ENCODE results near the gene GYS1.
A peak's percentile ranks its signal among the peaks of the same experiment; 100 is the strongest.
"Not testable (repeated sequence)": the region's sequence is repeated elsewhere in the genome, so short reads cannot be mapped to it uniquely, and the experiment has no call there.

GYS1 gene

GRCh38 chr19:48993175-48994034 is at the start of gene GYS1, which contains the start of gene RUVBL2:
Gene GYS1 (minus strand): TSS chr19:48993309. CDS start chr19:48993112, 197 bp downstream.
Gene RUVBL2 (plus strand): TSS chr19:48993887. CDS start chr19:48993912, 25 bp downstream.
- DNase-seq (ENCODE audit: low spot score): peak; percentile 100

GRCh38 chr19:49042666-49043065 is 49.6 kb upstream of the GYS1 start:
- DNase-seq (ENCODE audit: low spot score): not testable (repeated sequence)

DNA sequence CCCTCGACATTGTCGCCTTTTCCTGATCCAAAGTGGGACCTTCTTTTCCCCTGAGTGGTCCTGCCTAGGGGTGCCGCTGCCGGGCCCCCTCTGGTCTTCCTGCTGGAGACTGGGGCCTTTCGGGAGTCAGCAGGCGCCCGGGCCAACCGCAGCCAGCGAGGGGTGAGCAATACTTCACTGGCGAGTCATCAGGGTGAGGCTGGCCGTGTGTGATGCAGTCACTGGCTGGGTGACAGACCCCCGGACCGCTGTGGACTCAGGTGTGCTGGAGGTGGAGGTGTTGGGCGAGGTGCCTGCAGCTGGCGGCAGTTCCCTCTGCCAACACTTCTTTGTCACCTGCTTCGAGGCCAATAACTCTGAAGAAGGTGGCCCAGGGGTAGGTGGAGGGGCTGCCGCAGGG is 49.1 kb upstream of the GYS1 start:
- peak; percentile 37 for DNase-seq (ENCODE audit: low spot score)

DNA sequence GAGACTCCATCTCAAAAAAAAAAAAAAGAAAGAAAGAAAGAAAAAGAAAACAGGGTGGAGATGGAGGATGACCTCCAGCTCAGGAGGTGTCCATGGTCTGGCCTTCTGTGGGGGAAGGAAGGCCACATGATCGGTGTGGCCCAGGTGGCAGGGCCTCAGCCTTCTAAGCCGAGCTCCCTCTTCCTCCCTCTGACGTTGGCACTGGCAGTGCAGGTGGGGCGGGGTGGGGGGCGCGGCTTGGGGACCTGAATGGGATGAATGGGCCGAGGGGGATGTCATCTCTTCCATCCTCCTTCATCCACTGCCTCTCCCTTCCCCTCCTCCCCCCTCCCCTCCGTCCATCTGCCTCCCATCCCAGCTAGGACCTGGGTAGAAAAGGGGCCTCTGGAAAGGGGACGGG is 46.6 kb upstream of the GYS1 start:
- DNase-seq (ENCODE audit: low spot score): not testable (repeated sequence)

DNA sequence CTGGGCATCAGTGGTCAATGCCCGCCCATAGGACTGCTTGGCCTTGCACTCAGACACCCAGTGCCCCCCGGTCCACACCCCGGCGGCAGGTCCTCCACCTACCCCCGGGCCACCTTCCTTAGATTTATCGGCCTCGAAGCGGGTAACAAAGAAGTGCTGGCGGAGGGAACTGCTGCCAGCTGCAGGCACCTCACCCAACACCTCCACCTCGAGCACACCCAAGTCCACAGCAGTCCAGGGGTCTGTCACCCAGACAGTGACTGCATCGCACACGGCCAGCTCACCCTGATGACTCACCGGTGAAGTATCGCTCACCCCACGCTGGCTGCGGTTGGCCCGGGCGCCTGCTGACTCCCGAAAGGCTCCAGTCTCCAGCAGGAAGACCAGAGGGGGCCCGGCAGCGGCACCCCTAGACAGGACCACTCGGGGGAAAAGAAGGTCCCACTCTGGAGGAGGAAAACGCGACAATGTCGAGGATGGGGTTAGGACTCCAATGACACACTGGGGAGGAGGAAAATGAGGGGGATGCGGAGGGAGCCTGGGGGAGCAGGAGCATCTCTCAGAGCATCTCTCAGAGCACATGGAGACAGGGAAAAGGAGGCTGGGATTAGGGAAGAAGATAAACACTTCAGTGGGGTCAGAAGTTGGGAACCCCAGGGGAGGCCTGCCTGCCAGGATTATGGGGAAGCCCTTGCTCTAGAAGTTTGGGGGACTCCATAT is 45.6 kb upstream of the GYS1 start:
- peak; percentile 78 for DNase-seq (ENCODE audit: low spot score)

- DNase-seq (ENCODE audit: low spot score): not testable (repeated sequence)
Observed at GRCh38 chr19:49038111-49038510, 45.0 kb upstream of the GYS1 start.

GRCh38 chr19:49036815-49037214 is 43.7 kb upstream of the GYS1 start, which contains the start of gene CGB1:
Gene CGB1 (minus strand): TSS chr19:49036895. CDS start chr19:49036711, 184 bp downstream.
- DNase-seq (ENCODE audit: low spot score): not testable (repeated sequence)

DNA sequence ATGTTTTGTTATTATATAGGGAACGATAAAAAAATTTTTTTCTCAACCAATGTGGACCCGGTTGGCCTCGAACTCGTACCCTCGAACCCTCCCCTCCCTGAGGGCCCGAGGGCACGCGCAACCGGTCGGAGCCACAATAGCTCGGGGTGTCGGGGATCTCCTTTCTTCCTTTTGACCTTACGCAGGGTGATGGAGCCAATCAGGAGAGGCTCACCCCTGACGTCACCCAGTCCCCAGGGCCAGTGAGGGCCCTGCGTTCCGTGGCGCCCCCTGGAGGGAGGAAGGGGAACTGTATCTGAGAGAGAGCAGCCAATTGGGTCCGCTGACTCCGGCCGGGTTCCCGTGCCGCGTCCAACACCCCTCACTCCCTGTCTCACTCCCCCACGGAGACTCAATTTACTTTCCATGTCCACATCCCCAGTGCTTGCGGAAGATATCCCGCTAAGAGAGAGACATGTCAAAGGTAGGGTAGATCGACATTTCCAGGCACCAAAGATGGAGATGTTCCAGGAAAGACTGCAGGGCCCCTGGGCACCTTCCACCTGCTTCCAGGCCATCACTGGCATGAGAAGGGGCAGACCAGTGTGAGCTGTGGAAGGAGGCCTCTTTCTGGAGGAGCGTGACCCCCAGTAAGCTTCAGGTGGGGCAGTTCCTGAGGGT is 38.7 kb upstream of the GYS1 start, which contains the start of gene CGB2:
Gene CGB2 (plus strand): TSS at position 249 of the 660 bp plus-strand sequence. CDS start 206 bp downstream, at position 455.
- DNase-seq (ENCODE audit: low spot score): peak; percentile 27

GRCh38 chr19:49030323-49030722 is 37.2 kb upstream of the GYS1 start:
- DNase-seq (ENCODE audit: low spot score): not testable (repeated sequence)

DNA sequence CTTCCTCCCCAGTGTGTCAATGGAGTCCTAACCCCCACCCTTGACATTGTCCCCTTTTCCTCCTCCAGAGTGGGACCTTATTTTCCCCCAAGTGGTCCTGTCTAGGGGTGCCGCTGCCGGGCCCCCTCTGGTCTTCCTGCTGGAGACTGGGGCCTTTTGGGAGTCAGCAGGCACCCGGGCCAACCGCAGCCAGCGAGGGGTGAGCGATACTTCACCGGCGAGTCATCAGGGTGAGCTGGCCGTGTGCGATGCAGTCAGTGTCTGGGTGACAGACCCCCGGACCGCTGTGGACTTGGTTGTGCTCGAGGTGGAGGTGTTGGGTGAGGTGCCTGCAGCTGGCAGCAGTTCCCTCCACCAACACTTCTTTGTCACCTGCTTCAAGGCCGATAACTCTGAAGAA is 36.6 kb upstream of the GYS1 start:
- DNase-seq (ENCODE audit: low spot score): peak; percentile 25

DNA sequence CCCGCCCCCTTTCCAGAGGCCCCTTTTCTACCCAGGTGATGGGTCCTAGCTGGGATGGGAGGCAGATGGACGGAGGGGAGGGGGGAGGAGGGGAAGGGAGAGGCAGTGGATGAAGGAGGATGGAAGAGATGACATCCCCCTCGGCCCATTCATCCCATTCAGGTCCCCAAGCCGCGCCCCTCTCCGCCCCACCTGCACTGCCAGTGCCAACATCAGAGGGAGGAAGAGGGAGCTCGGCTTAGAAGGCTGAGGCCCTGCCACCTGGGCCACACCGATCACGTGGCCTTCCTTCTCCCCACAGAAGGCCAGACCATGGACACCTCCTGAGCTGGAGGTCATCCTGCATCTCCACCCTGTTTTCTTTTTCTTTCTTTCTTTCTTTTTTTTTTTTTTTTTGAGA is 35.6 kb upstream of the GYS1 start:
- DNase-seq (ENCODE audit: low spot score): not testable (repeated sequence)

DNA sequence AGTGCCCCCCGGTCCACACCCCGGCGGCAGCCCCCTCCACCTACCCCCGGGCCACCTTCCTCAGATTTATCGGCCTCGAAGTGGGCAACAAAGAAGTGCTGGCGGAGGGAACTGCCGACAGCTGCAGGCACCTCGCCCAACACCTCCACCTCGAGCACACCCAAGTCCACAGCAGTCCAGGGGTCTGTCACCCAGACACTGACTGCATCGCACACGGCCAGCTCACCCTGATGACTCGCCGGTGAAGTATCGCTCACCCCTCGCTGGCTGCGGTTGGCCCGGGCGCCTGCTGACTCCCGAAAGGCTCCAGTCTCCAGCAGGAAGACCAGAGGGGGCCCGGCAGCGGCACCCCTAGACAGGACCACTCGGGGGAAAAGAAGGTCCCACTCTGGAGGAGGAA is 32.5 kb upstream of the GYS1 start:
- DNase-seq (ENCODE audit: low spot score): peak; percentile 22

- DNase-seq (ENCODE audit: low spot score): not testable (repeated sequence)
Observed at GRCh38 chr19:49025088-49025487, 32.0 kb upstream of the GYS1 start.

GRCh38 chr19:49024233-49024632 is 31.1 kb upstream of the GYS1 start, which contains the start of gene CGB3:
Gene CGB3 (minus strand): TSS chr19:49024333. CDS start chr19:49023971, 362 bp downstream.
- DNase-seq (ENCODE audit: low spot score): not testable (repeated sequence)

GRCh38 chr19:49022116-49022515 is 29.0 kb upstream of the GYS1 start:
- DNase-seq (ENCODE audit: low spot score): no peak

DNA sequence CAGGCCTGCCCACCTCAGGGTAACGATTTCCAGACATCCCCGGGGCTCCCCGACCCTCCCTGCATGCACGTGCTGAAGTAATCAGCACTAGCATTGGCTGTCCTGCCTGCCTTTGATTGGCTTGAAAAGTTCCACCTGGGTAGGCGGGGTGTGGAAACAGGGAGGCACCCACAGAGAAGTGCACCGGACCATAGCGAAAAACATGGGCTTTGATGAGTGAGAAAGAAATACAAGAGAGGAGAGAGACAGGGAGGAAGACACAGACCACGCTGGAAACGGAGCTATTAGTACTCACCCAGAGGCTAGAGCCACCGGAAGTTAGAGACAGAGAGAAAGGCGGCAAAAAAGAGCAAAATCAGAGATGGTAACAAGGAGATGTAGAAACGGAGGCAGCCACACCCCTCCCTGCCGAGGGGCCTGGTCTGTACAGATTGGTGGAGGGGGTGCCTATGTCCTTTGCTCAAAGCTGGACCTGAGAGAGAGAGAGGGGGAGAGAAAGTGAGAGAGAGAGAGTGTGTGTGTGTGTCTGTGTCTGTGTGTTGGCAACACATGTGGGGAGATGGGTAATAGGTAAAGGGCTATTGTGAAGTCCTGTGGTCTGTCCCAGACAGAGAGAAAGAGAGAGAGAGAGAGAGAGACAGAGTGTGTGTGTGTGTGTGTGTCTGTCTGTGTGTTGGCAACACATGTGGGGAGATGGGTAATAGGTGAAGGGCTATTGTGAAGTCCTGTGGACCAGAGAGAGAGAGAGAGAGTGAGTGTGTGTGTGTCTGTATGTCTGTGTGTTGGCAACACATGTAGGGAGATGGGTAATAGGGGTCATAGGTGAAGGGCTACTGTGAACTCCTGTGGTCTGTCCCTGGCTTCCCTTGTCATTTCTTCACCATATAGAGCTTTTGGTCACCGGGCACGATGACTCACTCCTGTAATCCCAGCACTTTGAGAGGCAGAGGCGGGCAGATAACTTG is 28.1 kb upstream of the GYS1 start:
- DNase-seq (ENCODE audit: low spot score): peak; percentile 61

DNA sequence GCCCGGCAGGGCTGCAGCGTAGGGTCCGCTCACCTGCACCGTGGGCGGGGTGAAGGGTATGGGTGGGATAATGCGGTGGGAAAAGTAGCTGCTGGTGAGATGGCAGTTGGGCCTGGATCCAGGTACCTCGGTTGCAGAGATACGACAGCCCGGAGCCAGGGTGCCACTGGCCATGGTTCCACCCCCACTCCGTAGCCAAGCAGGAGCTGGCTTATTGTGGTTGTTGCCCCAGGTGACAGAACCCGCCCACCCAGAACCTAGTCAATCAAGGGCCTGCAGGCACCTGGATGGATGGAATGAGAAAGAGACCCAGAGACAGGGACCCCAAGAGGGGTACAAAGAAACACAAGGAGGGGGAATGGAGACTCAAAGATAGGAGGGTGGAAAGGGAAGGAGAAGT is 27.2 kb upstream of the GYS1 start:
- DNase-seq (ENCODE audit: low spot score): peak; percentile 7

DNA sequence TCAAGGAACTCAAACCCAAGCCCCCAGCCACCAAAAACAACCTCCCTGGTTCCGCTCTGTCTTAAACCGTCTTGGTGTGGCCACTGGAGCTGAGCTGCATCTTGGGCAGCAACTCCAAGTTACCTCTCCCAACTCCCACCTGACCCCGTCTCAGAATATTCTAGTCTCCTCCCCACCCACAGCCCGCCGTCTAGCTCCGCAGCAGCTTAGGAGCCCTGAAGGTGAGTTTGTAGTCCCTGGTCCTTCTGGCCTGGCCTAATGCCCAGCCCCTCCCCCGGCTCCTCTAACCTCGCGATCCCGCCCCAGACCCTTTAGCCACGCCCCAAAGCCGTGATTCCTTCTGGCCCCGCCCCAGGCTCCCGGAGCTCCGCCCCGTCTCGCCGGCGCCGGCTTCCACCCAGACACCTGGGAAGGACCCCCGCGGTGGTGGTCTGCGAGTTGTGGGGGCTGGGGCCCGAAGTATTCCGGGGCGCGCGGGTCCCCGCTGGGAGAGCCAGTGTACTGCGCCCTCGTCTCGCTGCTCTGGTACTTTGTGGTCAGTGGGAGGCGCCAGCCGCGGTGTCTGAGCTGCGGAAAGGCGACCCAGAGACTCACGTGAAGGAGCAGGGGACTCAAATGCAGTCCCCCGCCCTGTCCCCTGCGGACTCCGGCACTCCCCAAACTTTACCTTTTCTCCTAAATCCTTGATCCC is 26.3 kb upstream of the GYS1 start:
- DNase-seq (ENCODE audit: low spot score): peak; percentile 56

DNA sequence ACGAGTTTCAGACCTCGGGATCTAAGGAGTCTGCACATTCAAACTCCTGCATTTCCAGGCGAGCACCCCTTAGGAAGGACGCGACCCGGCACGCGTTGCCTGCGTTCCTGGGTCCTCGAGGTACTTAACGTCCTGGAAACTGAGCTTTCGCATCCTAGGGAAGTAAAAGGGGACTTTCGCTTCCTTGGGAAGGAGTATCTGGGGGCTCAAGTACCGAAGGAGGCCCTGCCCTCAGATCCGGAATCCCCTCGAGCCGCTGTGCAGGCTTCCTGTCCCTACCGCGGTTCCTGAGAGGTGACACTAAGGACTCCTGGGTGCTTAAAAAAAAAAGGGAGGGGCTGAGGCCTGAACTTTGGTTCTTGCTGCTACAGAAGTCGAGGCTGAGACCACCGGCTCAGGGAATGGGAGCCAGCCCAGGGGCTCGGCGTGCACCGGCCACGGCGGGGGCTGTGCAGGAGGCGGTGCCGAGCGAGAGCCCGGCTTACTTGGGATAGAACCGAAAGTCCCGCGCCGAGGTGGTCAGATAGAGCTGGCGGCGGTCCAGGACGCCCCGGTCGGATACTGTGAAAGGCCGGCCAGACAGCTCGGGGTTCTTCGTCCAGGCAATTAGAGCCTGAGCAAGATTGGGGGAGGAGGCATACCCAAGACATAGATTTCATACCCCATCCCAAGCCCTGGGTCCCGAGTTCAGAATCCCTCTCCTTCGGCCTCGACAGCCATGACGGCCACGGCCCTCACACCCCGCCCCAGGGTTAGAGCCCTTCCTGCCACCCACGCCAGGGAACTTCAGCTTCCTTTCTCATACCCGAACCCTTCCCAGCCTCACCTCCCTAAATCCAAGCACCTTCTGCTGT is 25.5 kb upstream of the GYS1 start:
- peak; percentile 1 for DNase-seq (ENCODE audit: low spot score)
